Loucy (cell line): ENCODE results near the gene FLT3.

Experiments used
- H2AFZ ChIP-seq: fragments of 200-600 bp; sonication (generic); 2 replicates; pipeline ENCODE4 v1.6.0; 2016; ENCODE audit warnings: antibody characterized with exemption, mild to moderate bottlenecking, low read length, moderate library complexity
- H3F3A ChIP-seq: fragments of 200-600 bp; 2 replicates; pipeline ENCODE4 v1.6.0; 2016; ENCODE audit warnings: antibody characterized with exemption, low read depth, mild to moderate bottlenecking
- H3K27me3 ChIP-seq: fragments of 200-600 bp; sonication (generic); 2 replicates; pipeline ENCODE4 v1.6.1; 2014; ENCODE audit warnings: low read length, mild to moderate bottlenecking; ENCODE audit not compliant: insufficient read depth, poor library complexity, severe bottlenecking
- H3K36me3 ChIP-seq: fragments of 200-600 bp; sonication (generic); 2 replicates; pipeline ENCODE4 v1.6.1; 2016; ENCODE audit warnings: low read length; ENCODE audit not compliant: insufficient read depth
- H3K4me1 ChIP-seq: fragments of 200-600 bp; sonication (generic); 2 replicates; pipeline ENCODE4 v1.5.1; 2014; ENCODE audit warnings: low read length, mild to moderate bottlenecking; ENCODE audit not compliant: insufficient read depth, poor library complexity, severe bottlenecking
- H3K4me2 ChIP-seq: fragments of 200-600 bp; sonication (generic); 2 replicates; pipeline ENCODE4 v1.6.0; 2014; ENCODE audit warnings: antibody characterized with exemption, low read length, low read depth, mild to moderate bottlenecking; ENCODE audit not compliant: poor library complexity, severe bottlenecking
- H3K4me3 ChIP-seq: fragments of 200-600 bp; sonication (generic); 2 replicates; pipeline ENCODE4 v1.5.1; 2014; ENCODE audit warnings: low read length, mild to moderate bottlenecking, mixed read lengths; ENCODE audit not compliant: poor library complexity, severe bottlenecking
- H3K79me2 ChIP-seq: fragments of 200-600 bp; sonication (generic); 2 replicates; pipeline ENCODE4 v1.6.1; 2014; ENCODE audit warnings: low read length; ENCODE audit not compliant: insufficient read depth
- H3K9ac ChIP-seq: fragments of 200-600 bp; sonication (generic); 2 replicates; pipeline ENCODE4 v1.6.0; 2014; ENCODE audit warnings: mild to moderate bottlenecking, low read depth, low read length, moderate library complexity; ENCODE audit not compliant: poor library complexity, severe bottlenecking
- H3K9me2 ChIP-seq: fragments of 200-600 bp; sonication (generic); replicated peaks from 2 replicates; pipeline ENCODE4 v1.6.1; 2016; ENCODE audit warnings: low read depth, low read length, mixed read lengths
- H3K9me3 ChIP-seq: fragments of 200-600 bp; sonication (generic); 2 replicates; pipeline ENCODE4 v1.6.1; 2014; ENCODE audit warnings: mild to moderate bottlenecking, antibody characterized with exemption, low read length, low read depth; ENCODE audit not compliant: insufficient read depth
- H4K20me1 ChIP-seq: fragments of 200-600 bp; sonication (generic); 2 replicates; pipeline ENCODE4 v1.6.0; 2014; ENCODE audit warnings: antibody characterized with exemption, low read length, mild to moderate bottlenecking; ENCODE audit not compliant: insufficient read depth, poor library complexity, severe bottlenecking
- EZH2phosphoT487 ChIP-seq: fragments of 200-600 bp; IDR thresholded peaks from 2 replicates; pipeline ENCODE4 v1.6.1; 2018; ENCODE audit warnings: antibody characterized with exemption, mild to moderate bottlenecking, moderate library complexity, borderline replicate concordance
- TF ChIP-seq, protein P1 (sequence below): fragments of 200-600 bp; sonication (generic); conservative IDR thresholded peaks from 2 replicates; pipeline ENCODE4 v1.5.1; 2014; ENCODE audit warnings: mild to moderate bottlenecking, antibody characterized with exemption, low read length

Gene FLT3

DNA sequence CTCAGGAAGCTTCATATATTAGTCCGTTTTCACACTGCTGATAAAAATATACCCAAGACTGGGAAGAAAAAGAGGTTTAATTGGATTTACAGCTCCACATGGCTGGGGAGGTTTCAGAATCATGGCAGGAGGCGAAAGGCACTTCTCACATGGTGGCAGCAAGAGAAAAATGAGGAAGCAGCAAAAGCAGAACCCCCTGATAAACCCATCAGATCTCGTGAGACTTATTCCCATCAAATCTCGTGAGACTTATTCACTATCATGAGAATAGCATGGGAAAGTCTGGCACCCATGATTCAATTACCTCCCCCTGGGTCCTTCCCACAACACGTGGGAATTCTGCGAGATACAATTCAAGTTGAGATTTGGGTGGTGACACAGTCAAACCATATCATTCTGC is 23.1 kb downstream of the FLT3 start:
- no peak overlapping the region for H3K4me3 ChIP-seq
- TF ChIP-seq, protein P1, sequence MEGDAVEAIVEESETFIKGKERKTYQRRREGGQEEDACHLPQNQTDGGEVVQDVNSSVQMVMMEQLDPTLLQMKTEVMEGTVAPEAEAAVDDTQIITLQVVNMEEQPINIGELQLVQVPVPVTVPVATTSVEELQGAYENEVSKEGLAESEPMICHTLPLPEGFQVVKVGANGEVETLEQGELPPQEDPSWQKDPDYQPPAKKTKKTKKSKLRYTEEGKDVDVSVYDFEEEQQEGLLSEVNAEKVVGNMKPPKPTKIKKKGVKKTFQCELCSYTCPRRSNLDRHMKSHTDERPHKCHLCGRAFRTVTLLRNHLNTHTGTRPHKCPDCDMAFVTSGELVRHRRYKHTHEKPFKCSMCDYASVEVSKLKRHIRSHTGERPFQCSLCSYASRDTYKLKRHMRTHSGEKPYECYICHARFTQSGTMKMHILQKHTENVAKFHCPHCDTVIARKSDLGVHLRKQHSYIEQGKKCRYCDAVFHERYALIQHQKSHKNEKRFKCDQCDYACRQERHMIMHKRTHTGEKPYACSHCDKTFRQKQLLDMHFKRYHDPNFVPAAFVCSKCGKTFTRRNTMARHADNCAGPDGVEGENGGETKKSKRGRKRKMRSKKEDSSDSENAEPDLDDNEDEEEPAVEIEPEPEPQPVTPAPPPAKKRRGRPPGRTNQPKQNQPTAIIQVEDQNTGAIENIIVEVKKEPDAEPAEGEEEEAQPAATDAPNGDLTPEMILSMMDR = no peak
- TF ChIP-seq EZH2phosphoT487 = no peak

DNA sequence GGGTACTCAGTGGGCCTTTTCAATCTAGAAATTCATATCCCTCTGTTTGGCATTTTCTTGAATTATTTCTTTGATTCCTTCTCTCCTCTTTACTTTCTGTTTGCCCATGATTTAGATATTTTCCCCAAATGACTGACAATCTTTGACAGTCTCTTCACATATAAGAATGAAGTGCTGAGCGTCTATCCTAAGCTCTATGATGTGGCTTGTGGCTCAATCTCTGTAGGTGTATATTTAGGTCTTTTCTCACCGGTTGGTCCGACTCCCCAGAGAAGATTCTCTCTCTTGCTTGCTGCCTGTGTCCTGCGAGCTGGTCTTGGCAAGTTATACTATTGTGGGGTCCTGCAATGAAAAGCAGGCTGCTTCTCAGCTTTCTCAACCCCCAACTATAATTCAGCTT is 29.0 kb downstream of the FLT3 start:
- Histone ChIP-seq H3K9ac (no peak overlapping the region), H4K20me1 (no peaks in the 10 kb centered on the region), H3K36me3 (no peaks in the 10 kb centered on the region), H2AFZ (0 out of 2 replicates have a peak overlapping the region, but pooled peaks have one; percentile 20), H3K9me2 (no peaks in the 10 kb centered on the region), H3K79me2 (no peaks in the 10 kb centered on the region), H3K4me3 (no peak overlapping the region), H3K4me1 (no peaks in the 10 kb centered on the region), H3K4me2 (no peak overlapping the region), H3K27me3 (no peaks in the 10 kb centered on the region), H3F3A (no peaks in the 10 kb centered on the region), H3K9me3 (no peaks in the 10 kb centered on the region)
- TF ChIP-seq, protein P1 = no peak
- no peak for TF ChIP-seq EZH2phosphoT487

More for the DNA sequence above, 23.1 kb downstream of the FLT3 start:
- H3K27me3 ChIP-seq = no peaks in the 10 kb centered on the region
- H3F3A ChIP-seq = no peaks in the 10 kb centered on the region
- no peaks in the 10 kb centered on the region for H3K79me2 ChIP-seq
- H3K9me2 ChIP-seq = no peaks in the 10 kb centered on the region
- peak overlapping the region; percentile 43; the same call in 1 of the 2 replicates for H2AFZ ChIP-seq
- no peaks in the 10 kb centered on the region for H4K20me1 ChIP-seq
- H3K9ac ChIP-seq = no peak overlapping the region
- H3K4me1 ChIP-seq = no peaks in the 10 kb centered on the region
- no peaks in the 10 kb centered on the region for H3K36me3 ChIP-seq
- H3K4me2 ChIP-seq = no peak overlapping the region
- no peaks in the 10 kb centered on the region for H3K9me3 ChIP-seq

DNA sequence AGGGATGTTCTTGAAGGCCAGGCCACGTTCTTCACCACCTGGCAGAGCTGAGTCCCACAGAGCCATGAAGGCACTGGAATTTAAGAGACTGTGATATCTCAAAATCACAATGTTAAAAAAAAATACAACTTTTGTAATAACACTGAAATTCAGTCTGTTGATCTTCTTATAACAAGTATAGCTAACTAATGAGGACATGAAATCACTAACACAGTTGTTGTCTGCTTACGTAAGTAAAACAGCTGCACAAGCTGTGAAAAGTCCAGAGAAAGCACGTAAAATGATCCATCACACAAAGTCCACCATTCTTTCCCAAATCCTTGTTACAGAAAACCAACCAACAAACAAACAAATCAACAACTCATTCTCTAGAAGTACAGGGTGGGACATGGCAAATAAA is 32.9 kb downstream of the FLT3 start:
- no peaks in the 10 kb centered on the region for H3K9me2 ChIP-seq
- H3K4me1 ChIP-seq = no peaks in the 10 kb centered on the region
- no peaks in the 10 kb centered on the region for H3K27me3 ChIP-seq
- H3K36me3 ChIP-seq = no peaks in the 10 kb centered on the region
- TF ChIP-seq, protein P1 = no peak
- no peak for TF ChIP-seq EZH2phosphoT487
- no peaks in the 10 kb centered on the region for H3K9me3 ChIP-seq
- H3K79me2 ChIP-seq = no peaks in the 10 kb centered on the region
- no peaks in the 10 kb centered on the region for H3F3A ChIP-seq
- no peak overlapping the region for H3K4me2 ChIP-seq
- no peak overlapping the region for H3K9ac ChIP-seq
- H4K20me1 ChIP-seq = no peaks in the 10 kb centered on the region
- H3K4me3 ChIP-seq = no peak overlapping the region
- H2AFZ ChIP-seq = no peak overlapping the region
